Pons (tissue), 1 donor: Measurements from ENCODE around the gene MOK.
"Not testable (repeated sequence)": the region's sequence is repeated elsewhere in the genome, so short reads cannot be mapped to it uniquely, and the experiment has no call there.

Experiments used
- DNase-seq: peaks from one replicate; pipeline ENCODE4 v3.0.0-alpha.2; 2016; ENCODE audit warnings: low spot score

Gene MOK

GRCh38 chr14:102246071-102246470, 58.9 kb downstream of the MOK start:
- no peak for DNase-seq

GRCh38 chr14:102243795-102244194, 61.2 kb downstream of the MOK start:
- not testable (repeated sequence) for DNase-seq

- no peak for DNase-seq
Observed at GRCh38 chr14:102241147-102241546, 63.8 kb downstream of the MOK start.

- DNase-seq: not testable (repeated sequence)
Observed at GRCh38 chr14:102240481-102240880, 64.5 kb downstream of the MOK start.

- DNase-seq: no peak
Observed at GRCh38 chr14:102239231-102239630, 65.7 kb downstream of the MOK start.

GRCh38 chr14:102238766-102239165, 66.2 kb downstream of the MOK start:
- no peak for DNase-seq

- DNase-seq: no peak
Observed at GRCh38 chr14:102238131-102238530, 66.8 kb downstream of the MOK start.

GRCh38 chr14:102236026-102236425, 68.9 kb downstream of the MOK start:
- no peak for DNase-seq

- DNase-seq: peak; percentile 79
Observed at GRCh38 chr14:102235275-102235897, 69.6 kb downstream of the MOK start.

- DNase-seq: no peak
Observed at GRCh38 chr14:102234331-102235264, 70.4 kb downstream of the MOK start.

- no peak for DNase-seq
Observed at GRCh38 chr14:102233081-102233480, 71.9 kb downstream of the MOK start.

GRCh38 chr14:102232348-102232625, 72.7 kb downstream of the MOK start:
- DNase-seq: no peak

- DNase-seq: no peak
Observed at GRCh38 chr14:102231476-102232347, 73.3 kb downstream of the MOK start.

GRCh38 chr14:102230481-102231210, 74.3 kb downstream of the MOK start:
- DNase-seq: no peak

GRCh38 chr14:102229739-102230092, 75.2 kb downstream of the MOK start:
- no peak for DNase-seq

GRCh38 chr14:102229071-102229738, 75.8 kb downstream of the MOK start:
- DNase-seq: no peak

GRCh38 chr14:102227184-102227964, 77.6 kb downstream of the MOK start:
- no peak for DNase-seq

GRCh38 chr14:102226356-102227125, 78.4 kb downstream of the MOK start:
- no peak for DNase-seq

- no peak for DNase-seq
Observed at GRCh38 chr14:102225936-102226335, 79.0 kb downstream of the MOK start.

GRCh38 chr14:102225386-102225785, 79.6 kb downstream of the MOK start:
- no peak for DNase-seq
